CD14-positive monocyte (primary cell): ENCODE data around the gene H2AZ2. TPM values are rescaled to one million over a fixed set of nuclear protein-coding genes. Genes with fewer than 3 reads are reported as not detected.

ENCODE experiments used
- DNase-seq, 3 donors: peaks; one replicate each; pipeline ENCODE4 v3.0.0-alpha.2; 2011 to 2022
- H2AFZ ChIP-seq: 2 replicates; pipeline ENCODE4 v1.6.0; 2012; ENCODE audit warnings: mild to moderate bottlenecking, low read depth, low read length, inconsistent platforms; ENCODE audit not compliant: insufficient read depth, poor library complexity, severe bottlenecking
- H3K27ac ChIP-seq, 2 donors: 1 replicate in 1 of 2; 2 replicates in 1 of 2; pipeline ENCODE4 v1.5.1; 2012 to 2013; ENCODE audit warnings: low read length in 2 of 2, control low read depth in 1 of 2, inconsistent platforms in 1 of 2, low read depth in 1 of 2, mild to moderate bottlenecking in 1 of 2
- H3K27me3 ChIP-seq, 2 donors: one replicate each; pipeline versions ENCODE4 v1.6.0 to v1.6.1; 2011 to 2013; ENCODE audit warnings: low read length in 2 of 2; ENCODE audit not compliant: control insufficient read depth in 2 of 2, insufficient read depth in 2 of 2
- H3K36me3 ChIP-seq, 2 donors: replicated peaks in 1 of 2; 1 replicate in 1 of 2; 2 replicates in 1 of 2; pipeline versions ENCODE4 v1.5.1 to v1.6.1; 2012 to 2013; ENCODE audit warnings: low read length in 2 of 2, control low read depth in 1 of 2, inconsistent platforms in 1 of 2, mild to moderate bottlenecking in 1 of 2; ENCODE audit not compliant: insufficient read depth in 2 of 2, control insufficient read depth in 1 of 2
- H3K4me1 ChIP-seq, 2 donors: 1 replicate in 1 of 2; 2 replicates in 1 of 2; pipeline versions ENCODE4 v1.5.1 to v1.6.1; 2012 to 2013; ENCODE audit warnings: low read length in 2 of 2, control low read depth in 1 of 2, inconsistent platforms in 1 of 2, mild to moderate bottlenecking in 1 of 2, moderate library complexity in 1 of 2; ENCODE audit not compliant: insufficient read depth in 2 of 2, control insufficient read depth in 1 of 2
- H3K4me2 ChIP-seq: replicated peaks from 2 replicates; pipeline ENCODE3; 2012; ENCODE audit warnings: low read length, moderate library complexity, mild to moderate bottlenecking; ENCODE audit not compliant: poor library complexity, severe bottlenecking; ENCODE audit errors: extremely low read depth
- H3K4me3 ChIP-seq, 3 experiments: fragments of 200-600 bp in 1 of 3; sonication (generic) in 1 of 3; replicated peaks in 1 of 3; 1 replicate in 2 of 3; 2 replicates in 1 of 3; pipeline ENCODE4 v1.5.1; 2011 to 2013; ENCODE audit warnings: low read length in 3 of 3, mild to moderate bottlenecking in 3 of 3, control low read depth in 2 of 3, low read depth in 2 of 3, inconsistent platforms in 1 of 3, moderate library complexity in 1 of 3
- H3K79me2 ChIP-seq: 2 replicates; pipeline ENCODE4 v1.6.0; 2012; ENCODE audit warnings: mild to moderate bottlenecking, control low read depth, inconsistent platforms, low read length, moderate library complexity; ENCODE audit not compliant: insufficient read depth
- H3K9ac ChIP-seq: 2 replicates; pipeline ENCODE4 v1.6.0; 2017; ENCODE audit warnings: low read length, mild to moderate bottlenecking; ENCODE audit not compliant: insufficient read depth, poor library complexity, severe bottlenecking
- H3K9me3 ChIP-seq, 2 donors: replicated peaks in 1 of 2; 1 replicate in 1 of 2; 2 replicates in 1 of 2; pipeline versions ENCODE4 v1.5.1 to v1.6.1; 2012 to 2013; ENCODE audit warnings: low read length in 2 of 2, control low read depth in 1 of 2; ENCODE audit not compliant: control insufficient read depth in 1 of 2, insufficient read depth in 1 of 2
- H4K20me1 ChIP-seq: 2 replicates; pipeline ENCODE4 v1.6.0; 2012; ENCODE audit warnings: mild to moderate bottlenecking, low read length, control low read depth, moderate library complexity; ENCODE audit not compliant: insufficient read depth
- H3K27ac Mint-ChIP-seq, 7 donors: one replicate each; pipeline ENCODE4 v1.8.0; 2020; ENCODE audit warnings: mild to moderate bottlenecking in 7 of 7, mixed read lengths in 7 of 7, moderate library complexity in 6 of 7, inconsistent platforms in 2 of 7
- H3K27me3 Mint-ChIP-seq, 3 donors: one replicate each; pipeline ENCODE4 v1.8.0; 2021 to 2022; ENCODE audit warnings: low read depth in 3 of 3, mild to moderate bottlenecking in 3 of 3, mixed read lengths in 3 of 3, moderate library complexity in 3 of 3, inconsistent platforms in 1 of 3
- H3K36me3 Mint-ChIP-seq, 2 donors: one replicate each; pipeline ENCODE4 v1.8.0; 2020; ENCODE audit warnings: mixed read lengths in 2 of 2, inconsistent platforms in 1 of 2, mild to moderate bottlenecking in 1 of 2
- H3K4me1 Mint-ChIP-seq: one replicate; pipeline ENCODE4 v1.8.0; 2020; ENCODE audit warnings: mild to moderate bottlenecking, mixed read lengths
- H3K4me3 Mint-ChIP-seq, 2 donors: one replicate each; pipeline ENCODE4 v1.8.0; 2020; ENCODE audit warnings: mild to moderate bottlenecking in 2 of 2, mixed read lengths in 2 of 2, moderate library complexity in 1 of 2
- H3K9me3 Mint-ChIP-seq, 7 donors: one replicate each; pipeline ENCODE4 v1.8.0; 2020 to 2022; ENCODE audit warnings: mixed read lengths in 7 of 7, mild to moderate bottlenecking in 6 of 7, moderate library complexity in 6 of 7, inconsistent platforms in 2 of 7
- WGBS: methylation state at CpG from one replicate; pipeline ENCODE4 v1.1.5; 2013; ENCODE audit warnings: missing lambda C conversion rate; ENCODE audit not compliant: insufficient coverage; 5-methylcytosine and 5-hydroxymethylcytosine counted together
- intact Hi-C, 2 donors: fragments of 100-400 bp; cut with micrococcal nuclease; formaldehyde crosslinking; loops; one replicate each; pipeline versions ENCODE4 v1.15.0 to v1.15.1; 2023
- polyA plus RNA-seq, 3 donors: library from polyadenylated mRNA; depleted of rRNA in 1 of 3; unstranded in 2 of 3; stranded (reverse) in 1 of 3; fragments of 300-500 nt in 2 of 3; fragments of >200 nt in 1 of 3; fragmentation: Illumina TruSeq in 2 of 3; gene quantifications; 1 replicate in 2 of 3; 2 replicates in 1 of 3; pipeline ENCODE4 v1.2.3, GENCODE V29; 2012 to 2021
- TF ChIP-seq, protein P1 (sequence below): fragments of 200-600 bp; IDR thresholded peaks from one replicate; pipeline ENCODE4 v1.8.0; 2022; ENCODE audit warnings: antibody characterized with exemption, mild to moderate bottlenecking

The H2AZ2 gene
- polyA plus RNA-seq, 3 donors: 128 to 186 (median 181) TPM

DNA sequence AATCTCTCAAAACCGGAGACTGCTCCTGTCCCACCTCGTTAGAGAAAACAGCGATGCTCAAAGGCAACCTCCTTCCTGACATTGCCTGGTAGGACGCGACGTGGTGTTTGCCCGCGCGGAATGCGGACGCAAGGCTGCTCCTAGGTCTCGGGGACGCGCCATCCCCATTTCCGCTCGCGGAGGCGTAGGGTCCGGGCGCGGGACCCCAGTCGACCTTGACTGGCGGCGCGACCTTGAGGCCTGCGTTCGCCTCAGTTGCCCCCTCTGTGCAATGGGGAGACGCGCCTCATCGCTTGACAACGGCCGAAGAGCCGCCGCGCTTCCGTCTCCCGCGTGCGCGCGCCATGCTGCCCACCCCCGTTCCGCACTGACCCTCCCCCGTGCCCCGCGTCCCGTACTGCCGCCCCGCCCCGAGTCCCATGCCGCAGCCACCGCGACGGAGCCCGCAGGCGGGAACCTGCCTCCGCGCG, 51.8 kb downstream of the H2AZ2 start:
- H3K4me1 Mint-ChIP-seq: peaks cover 18% of the 10 kb centered on the region
- no peaks in the 10 kb centered on the region for H3K9me3 ChIP-seq
- peaks cover 25% of the 10 kb centered on the region for H4K20me1 ChIP-seq
- H3K4me3 ChIP-seq: peak overlapping the region; percentile 65 to 82 (median 70)
- peak overlapping the region; percentile 93 to 99 (median 97) for H3K27ac Mint-ChIP-seq
- intact Hi-C loops: loop anchor here (2.0 to 5.0 kb wide), 4 partner anchors 44 to 87 kb away; partner anchors contain the start of gene H2AZ2 (in 1 of the 2)
- peak overlapping the region; percentile 85 for H2AFZ ChIP-seq
- H3K36me3 ChIP-seq: peaks cover 19 to 26% of the 10 kb centered on the region in 2 donors
- peak overlapping the region; percentile 89 for H3K4me2 ChIP-seq
- peaks cover 0 to 1% (median 0%) of the 10 kb centered on the region in 3 donors for H3K27me3 Mint-ChIP-seq
- H3K79me2 ChIP-seq: peaks cover 53% of the 10 kb centered on the region
- peaks cover 23 to 30% of the 10 kb centered on the region in 2 donors for H3K4me1 ChIP-seq
- peak overlapping the region; percentile 92 for H3K9ac ChIP-seq
- H3K27me3 ChIP-seq: no peaks in the 10 kb centered on the region
- peak overlapping the region; percentile 94 to 95 for H3K27ac ChIP-seq
- peak overlapping the region; percentile 92 to 96 for H3K4me3 Mint-ChIP-seq
- TF ChIP-seq, protein P1, sequence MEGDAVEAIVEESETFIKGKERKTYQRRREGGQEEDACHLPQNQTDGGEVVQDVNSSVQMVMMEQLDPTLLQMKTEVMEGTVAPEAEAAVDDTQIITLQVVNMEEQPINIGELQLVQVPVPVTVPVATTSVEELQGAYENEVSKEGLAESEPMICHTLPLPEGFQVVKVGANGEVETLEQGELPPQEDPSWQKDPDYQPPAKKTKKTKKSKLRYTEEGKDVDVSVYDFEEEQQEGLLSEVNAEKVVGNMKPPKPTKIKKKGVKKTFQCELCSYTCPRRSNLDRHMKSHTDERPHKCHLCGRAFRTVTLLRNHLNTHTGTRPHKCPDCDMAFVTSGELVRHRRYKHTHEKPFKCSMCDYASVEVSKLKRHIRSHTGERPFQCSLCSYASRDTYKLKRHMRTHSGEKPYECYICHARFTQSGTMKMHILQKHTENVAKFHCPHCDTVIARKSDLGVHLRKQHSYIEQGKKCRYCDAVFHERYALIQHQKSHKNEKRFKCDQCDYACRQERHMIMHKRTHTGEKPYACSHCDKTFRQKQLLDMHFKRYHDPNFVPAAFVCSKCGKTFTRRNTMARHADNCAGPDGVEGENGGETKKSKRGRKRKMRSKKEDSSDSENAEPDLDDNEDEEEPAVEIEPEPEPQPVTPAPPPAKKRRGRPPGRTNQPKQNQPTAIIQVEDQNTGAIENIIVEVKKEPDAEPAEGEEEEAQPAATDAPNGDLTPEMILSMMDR: no peak
- H3K9me3 Mint-ChIP-seq: no peaks in the 10 kb centered on the region
- DNase-seq: peak in 1 of 3 donors; percentile 8
- H3K36me3 Mint-ChIP-seq: peaks cover 18 to 20% of the 10 kb centered on the region in 2 donors
- under 1% methylated on average over 59 of the region's 59 CpGs for WGBS

DNA sequence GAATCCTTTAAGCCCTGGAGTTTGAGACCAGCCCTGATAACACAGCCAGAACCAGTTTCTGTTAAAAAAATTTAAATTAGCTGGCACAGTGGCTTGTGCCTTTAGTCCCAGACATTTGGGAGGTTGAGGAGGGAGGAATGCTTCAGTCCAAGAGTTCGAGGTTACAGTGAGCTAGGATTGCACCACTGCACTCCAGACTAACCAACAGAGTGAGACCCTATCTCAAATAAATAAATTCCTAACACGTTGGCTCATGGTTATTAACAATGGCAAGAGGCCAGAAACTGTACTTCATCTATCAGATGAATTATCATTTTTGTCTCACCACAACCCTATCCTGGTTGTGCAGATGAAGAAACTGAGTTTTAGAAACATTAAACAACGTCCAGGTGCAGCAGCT, 53.6 kb downstream of the H2AZ2 start:
- H3K9me3 ChIP-seq: no peaks in the 10 kb centered on the region
- TF ChIP-seq, protein P1: no peak
- no peaks in the 10 kb centered on the region for H3K27me3 ChIP-seq
- WGBS: no CpG with 5 or more reads among the region's 3 CpGs
- H3K4me2 ChIP-seq: no peak overlapping the region
- no peak overlapping the region for H3K27ac ChIP-seq
- Mint-ChIP-seq H3K9me3 (no peaks in the 10 kb centered on the region), H3K27ac (no peak overlapping the region), H3K36me3 (peaks cover under 1 to 4% of the 10 kb centered on the region in 2 donors), H3K4me1 (peaks cover 18% of the 10 kb centered on the region), H3K27me3 (peaks cover 0 to 1% (median 0%) of the 10 kb centered on the region in 3 donors), H3K4me3 (no peak overlapping the region)
- intact Hi-C loops: no loop called here
- no peak overlapping the region for H3K4me3 ChIP-seq
- DNase-seq: no peak
- H3K4me1 ChIP-seq: peaks cover 23 to 30% of the 10 kb centered on the region in 2 donors
- H2AFZ ChIP-seq: no peak overlapping the region
- H3K9ac ChIP-seq: no peak overlapping the region
- H3K79me2 ChIP-seq: peaks cover 39% of the 10 kb centered on the region
- H4K20me1 ChIP-seq: peaks cover 13% of the 10 kb centered on the region
- H3K36me3 ChIP-seq: peaks cover 2 to 9% of the 10 kb centered on the region in 2 donors
